ENCODE data around the gene MARK3.

MARK3 gene

DNA sequence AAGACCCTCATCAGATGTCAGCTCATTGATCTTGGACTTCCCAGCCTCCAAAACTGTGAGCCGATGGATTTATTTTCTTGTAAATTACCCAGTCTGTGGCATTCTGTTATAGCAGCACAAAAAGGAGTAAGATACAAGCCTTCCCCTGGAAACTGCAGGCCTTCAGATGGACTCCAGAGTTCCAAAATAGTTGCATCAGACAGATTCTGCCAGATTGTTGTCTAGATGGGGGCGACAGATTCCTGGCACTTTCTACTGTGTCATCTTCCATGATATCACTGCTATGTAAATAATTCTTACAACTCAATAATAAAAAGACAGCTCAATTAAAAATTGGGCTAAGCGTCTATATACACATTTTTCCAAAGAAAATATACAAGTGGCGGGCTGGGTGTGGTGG lies 17.2 kb upstream of the MARK3 start:
- no peak for DNase-seq (ENCODE audit: low spot score)

DNA sequence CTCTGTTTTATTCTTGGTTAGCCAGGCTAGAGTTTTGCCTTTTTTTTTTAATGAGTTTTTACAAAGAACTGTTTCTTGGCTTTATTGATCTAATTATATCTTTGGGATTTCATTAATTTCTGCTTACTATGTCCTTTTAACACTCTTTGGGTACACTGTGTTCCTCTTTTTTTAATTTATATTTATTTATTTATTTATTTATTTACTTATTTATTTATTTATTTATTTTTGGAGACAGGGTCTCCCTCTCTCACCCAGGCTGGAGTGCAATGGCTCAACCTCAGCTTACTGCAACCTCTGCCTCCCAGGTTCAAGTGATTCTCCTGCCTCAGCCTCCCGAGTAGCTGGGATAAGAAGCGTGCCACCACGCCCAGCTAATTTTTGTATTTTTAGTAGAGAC lies 15.1 kb upstream of the MARK3 start:
- no peak for DNase-seq (ENCODE audit: low spot score)

DNA sequence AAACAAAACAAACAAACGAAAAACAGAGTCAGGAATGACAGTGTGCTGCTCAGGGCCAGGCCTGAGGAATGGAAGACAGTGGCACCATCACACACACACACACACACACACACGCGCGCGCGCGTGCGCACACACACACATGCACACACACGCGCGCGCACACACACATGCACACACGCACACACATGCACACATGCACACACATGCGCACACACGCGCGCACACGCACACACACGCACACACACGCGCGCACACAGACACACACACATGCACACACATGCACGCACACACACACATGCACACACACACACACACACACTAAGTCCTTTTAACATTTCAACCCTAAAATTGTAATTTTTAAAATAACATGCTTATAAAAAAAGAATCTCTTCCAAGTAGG lies 13.2 kb upstream of the MARK3 start:
- DNase-seq (ENCODE audit: low spot score): no peak

DNA sequence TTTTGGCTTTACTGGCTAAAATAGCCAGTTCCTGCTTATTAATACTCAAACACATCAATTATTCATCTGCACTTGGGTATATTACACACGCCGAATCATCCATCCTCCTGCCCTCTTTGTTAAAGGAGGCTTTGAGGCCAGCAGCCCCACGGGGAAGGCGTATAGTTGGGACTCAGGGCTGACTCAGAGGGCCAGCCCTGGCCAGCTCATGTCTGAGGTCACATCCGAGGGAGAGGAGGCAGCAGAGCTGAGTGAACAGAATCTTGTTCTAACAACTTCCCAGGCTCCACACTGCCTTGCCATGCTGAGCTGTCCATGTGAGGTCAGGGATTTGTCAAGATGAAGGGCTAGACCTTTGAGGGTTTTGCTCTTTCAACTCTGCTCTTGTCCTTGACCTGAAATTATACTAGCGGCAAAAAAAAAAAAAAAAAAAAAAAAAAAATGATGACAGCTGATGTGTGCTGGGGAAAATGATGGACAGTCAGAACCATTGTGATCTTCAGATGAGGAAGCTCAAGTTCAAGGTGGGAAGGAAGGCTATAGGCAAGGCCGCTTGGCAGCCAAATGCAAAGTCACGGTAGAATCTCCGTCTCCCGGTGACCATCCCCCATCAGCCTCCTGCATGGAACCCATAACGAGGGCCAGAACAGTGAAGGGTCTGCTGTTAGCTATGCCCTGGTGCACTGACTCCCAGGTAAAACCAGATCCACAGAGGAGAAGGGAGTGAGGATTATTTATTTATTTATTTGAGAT lies 12.5 kb upstream of the MARK3 start:
- no peak for DNase-seq (ENCODE audit: low spot score)

DNA sequence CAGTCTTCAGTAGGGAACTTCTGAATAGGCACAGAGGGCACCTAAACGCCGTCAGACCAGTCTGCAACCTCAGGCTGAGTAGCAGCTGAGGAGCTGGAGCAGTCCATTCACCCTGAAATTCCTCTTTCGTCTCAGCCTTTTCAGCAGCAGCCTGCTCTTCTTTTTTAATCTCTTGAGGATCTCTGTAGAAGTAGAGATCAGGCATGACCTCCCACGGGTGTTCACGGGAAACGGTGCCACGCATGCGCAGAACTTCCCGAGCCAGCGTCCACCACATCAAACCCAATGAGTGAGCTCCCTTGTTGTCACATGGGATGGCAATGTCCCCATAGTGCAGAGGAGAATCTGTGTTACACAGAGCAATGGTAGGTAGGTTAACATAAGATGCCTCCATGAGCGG lies 11.1 kb upstream of the MARK3 start:
- DNase-seq (ENCODE audit: low spot score): no peak

DNA sequence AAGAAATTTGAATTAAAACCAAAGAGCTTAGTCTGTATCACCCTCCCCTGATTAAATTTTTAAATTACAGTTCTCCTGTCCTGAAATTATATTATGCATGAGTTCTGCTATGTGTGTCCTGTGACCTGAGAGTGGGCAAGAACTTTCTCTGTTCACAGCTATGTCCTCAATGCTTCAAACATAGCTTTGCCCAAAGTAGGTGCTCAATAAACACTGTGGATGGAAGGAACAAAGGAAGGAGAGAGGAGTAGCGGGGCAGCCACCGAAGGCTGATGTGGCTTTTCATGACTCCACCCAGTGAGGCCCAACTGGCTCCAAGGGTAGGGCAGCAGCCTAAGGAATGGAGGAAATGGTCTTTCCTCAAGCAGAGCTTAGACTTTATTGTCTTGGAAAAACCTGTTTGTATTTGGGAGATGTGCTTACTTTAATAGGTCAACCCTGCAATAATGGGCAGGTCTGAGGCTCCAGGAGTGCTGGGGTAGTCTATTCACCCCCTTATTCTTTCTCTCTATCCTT lies 7.6 kb upstream of the MARK3 start:
- no peak for DNase-seq (ENCODE audit: low spot score)

DNA sequence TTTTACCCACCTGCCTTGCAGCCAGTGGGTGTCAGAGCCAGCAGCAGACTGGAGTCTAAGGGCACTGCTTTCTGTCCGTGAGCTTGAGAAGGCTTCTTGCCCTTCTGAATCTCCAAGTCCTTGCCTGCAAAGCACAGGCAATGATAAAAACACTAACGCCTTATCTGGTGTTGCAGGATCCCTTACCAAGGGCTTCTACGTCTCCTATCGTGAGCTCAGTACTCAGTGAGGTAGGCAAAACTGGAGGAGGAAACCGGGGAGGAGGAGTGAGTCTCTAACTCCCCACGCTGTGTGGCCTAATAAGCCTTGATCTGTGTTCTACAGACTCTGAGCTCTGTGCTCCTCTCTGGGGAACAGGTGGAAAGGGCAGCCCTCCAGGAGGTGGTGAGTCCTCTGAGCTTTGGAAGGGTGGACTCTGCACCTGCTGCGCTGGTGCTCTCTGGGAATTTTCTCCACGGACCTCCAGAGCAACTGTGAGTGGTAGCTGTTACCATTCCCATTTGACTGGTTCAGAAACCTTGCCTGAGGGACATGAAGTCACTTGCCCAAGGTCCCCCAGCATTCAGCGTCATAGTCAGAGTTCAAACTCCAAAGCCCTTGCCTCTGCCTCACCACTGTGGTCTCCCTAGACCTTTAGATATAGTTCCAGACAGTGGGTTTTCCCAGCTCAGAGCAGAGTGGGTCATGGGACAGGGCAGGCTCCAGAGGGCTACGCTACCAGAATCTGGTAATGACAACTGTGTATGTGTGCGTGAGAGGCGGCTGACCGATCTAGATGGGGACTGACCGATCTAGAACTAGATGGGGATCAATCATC lies 7.0 kb upstream of the MARK3 start:
- no peak for DNase-seq (ENCODE audit: low spot score)

DNA sequence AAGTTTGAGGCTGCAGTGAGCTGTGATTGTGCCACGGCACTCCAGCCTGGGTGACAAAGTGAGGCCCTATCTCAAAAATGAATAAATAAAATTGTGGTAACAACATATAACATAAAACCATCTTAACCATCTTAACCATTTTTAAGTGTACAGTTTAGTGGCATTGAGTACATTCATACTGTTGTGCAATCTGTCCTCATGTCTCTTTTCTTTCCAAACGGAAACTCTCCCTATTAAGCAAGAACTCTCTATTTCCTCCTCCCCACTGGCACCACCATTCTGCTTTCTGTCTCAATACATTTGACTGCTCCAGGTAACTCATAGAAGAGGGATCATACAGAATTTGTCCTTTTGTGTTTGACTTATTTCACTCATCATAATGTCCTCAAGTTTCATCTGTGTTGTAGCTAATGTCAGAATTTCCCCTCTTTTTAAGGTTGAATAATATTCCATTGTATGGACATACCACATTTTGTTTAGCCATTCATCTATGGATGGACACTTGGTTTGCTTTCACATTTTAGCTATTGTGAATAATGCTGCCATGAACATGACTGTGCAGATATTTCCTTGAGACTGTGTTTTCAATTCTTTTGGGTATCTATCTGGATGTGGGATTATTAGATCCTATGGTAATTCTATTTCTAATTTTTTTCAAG lies 4.4 kb upstream of the MARK3 start:
- DNase-seq (ENCODE audit: low spot score): no peak

DNA sequence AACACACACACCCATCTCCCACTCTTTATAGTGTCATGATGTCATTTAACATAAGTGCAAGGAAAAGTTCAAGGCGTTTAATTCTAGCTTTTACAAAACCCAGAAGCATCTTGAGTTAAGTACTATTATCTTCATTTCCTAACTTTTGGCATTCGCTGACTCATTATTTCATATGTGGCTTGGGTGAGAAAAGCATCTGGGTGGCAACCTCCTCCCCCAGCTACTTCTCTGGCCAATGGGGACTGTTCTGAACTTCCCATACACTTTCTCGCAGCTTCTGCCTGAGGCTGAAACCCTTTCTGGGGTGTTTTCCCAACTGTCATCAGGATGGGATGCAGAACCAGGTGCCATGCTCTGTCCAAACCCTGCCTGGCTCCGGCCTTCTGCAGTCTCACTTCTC lies 2.8 kb upstream of the MARK3 start:
- no peak for DNase-seq (ENCODE audit: low spot score)

DNA sequence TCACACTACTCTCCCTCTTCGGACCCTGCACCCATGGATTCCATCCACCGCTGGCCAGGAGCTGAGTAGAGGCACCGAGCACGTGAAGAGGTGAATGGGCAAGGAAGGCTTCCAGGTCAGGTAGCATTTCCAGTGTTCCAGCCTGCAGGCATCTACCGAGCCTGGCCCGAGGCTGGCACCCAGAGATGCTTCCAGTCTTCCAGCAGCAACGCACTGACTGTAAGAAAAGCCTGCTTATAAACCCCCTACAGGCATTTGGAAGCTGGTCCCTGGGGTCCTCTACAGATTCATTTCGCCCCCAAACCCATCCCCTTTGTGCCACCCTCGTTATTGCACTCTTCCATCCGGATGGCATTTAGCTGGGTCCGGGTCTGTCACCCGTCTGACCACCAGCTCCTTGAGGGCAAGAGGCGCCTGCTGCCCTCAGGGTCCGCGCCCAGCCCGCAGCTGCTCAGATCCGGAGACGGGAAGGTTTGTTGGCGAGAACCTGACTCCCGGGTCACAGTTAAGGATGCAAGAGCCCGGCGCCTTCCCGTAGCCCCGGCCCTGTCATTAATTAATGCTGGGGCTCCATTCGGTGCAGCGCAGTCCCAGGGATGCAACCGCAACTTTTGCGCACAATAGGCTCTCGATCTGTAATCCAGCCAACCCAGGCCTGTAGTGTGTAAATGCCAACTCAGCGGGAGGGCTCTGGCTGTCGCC lies 614 bp upstream of the MARK3 start:
- DNase-seq (ENCODE audit: low spot score): no peak

DNA sequence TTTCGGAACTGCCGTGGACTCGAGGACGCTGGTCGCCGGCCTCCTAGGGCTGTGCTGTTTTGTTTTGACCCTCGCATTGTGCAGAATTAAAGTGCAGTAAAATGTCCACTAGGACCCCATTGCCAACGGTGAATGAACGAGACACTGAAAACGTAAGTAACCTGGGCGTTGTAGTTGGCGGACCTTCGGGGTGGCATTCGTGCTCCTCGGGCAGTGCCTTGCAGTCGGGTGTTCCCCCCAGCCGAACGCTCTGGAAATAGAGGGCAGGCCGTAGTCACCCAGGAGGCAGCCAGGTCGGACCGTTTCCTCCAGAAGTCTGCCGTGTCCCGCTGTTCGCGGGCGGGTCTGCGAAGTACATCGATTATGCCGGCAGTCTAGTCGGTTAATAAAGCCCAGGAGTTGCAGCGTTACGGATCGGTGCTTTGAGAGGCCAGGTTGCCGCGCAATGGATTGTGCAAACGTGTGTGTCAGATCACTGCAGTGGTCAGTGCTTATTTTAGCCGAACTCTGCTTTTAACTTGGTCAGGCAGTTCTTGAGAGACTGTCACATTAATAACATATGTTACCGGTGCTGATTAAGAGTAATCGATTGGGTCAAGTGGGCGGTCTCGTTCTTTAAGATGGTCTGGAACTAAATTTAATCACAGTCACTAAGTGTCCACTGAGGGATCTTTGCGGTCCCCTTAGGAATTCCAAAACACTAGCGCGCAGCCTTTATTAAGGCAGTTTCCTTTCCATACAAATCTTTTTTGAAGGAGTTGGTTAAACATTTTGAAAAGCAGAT lies 906 bp downstream of the MARK3 start:
- peak; percentile 59 for DNase-seq (ENCODE audit: low spot score)

DNA sequence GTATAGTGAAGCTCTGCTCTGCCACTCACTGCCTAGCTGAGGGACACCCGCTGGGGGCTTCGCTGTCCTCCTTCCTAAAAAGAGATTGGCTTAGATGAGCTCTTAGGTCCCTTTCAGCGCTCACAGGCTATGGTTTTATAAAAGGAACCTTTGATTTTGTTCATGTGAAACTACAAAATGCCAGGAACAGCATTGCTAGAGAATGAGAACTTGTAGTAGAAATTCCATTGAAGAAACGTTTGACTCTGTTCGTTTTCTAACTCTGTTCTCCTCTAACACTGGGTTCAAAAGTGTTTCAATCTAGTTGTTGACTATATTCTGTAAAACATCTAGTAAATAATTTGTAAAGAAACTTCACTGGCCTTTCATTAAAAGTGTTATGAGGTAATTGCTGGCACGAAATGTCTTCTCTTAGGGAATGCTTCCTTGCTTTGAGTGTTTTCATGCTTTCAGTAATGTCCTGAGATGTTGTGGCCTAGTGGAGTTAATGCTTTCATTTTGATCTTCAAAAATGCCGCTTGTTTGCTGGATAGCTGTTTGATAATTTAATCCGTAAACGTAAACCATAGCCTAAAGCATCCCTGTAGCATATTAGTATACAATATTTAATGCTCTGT lies 1.6 kb downstream of the MARK3 start:
- DNase-seq (ENCODE audit: low spot score): no peak

DNA sequence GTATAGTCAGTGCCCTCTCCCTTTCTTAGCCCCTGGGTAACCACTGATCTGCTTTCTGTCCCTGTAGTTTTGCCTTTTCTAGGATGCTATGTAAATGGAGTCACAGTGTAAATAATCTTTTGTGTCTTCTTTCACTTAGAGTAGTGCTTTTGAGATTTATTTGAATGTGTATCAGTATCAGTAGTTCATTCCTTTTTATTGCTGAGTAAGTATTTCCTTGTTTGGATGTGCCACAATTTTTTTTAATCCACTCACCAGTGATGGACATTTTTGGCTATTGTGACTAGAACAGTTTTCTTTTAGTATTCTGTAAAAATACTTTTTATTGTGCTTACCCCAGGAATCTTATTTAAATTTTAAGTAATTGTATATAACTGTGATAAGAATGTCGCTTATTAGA lies 3.4 kb downstream of the MARK3 start:
- DNase-seq (ENCODE audit: low spot score): no peak

DNA sequence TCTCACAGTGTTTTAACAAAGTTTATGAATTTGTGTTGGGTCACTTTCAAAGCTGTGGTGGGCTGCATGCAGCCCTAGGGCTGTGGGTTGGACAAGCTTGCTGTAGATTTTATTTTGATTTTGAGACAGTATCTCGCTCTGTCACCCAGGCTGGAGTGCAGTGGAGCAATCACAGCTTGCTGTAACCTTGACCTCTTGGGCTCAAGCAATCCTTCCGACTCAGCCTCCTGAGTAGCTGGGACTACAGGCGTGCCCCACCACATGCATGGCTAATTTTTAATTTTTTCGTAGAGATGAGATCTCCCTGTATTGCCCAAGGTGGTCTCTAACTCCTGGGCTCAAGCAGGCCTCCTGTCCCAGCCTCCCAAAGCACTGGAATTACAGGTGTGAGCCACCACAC lies 5.4 kb downstream of the MARK3 start:
- no peak for DNase-seq (ENCODE audit: low spot score)

DNA sequence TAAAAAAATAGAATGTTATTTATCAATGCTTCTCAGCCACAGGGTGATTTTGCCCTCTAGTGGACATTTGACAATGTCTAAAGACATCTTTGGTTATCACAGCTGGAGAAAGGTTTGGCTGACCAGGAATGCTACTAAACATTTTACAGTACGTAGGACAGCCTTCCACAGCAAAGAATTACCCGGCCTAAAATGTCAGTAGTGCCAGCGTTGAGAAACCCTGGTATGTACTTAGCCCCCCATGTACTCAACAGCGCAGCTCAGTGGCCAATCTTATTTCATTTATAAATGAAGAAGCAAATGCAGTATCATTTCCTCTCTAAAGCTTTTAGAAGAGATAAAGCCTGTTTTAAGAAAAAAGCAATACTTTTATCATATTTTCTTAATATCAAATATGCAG lies 5.8 kb downstream of the MARK3 start:
- DNase-seq (ENCODE audit: low spot score): no peak

DNA sequence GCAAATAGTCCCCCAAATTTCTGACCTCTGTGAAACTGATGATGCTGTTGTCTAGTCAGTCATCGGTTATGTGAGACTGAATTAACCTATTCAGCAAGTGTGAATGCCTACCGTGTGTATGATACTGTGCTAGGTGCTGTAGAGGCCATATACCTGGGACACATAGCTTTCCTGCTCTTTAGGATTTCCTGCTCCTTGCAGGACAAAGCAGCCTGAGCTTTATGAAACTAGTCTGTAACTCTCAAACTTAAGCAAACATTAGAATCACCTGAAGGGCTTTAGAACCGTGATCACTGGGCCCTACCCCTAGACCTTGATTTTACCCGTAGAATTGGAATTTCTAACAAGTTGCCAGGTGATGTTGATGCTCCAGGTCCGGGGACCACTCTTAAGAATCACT lies 6.9 kb downstream of the MARK3 start:
- no peak for DNase-seq (ENCODE audit: low spot score)

DNA sequence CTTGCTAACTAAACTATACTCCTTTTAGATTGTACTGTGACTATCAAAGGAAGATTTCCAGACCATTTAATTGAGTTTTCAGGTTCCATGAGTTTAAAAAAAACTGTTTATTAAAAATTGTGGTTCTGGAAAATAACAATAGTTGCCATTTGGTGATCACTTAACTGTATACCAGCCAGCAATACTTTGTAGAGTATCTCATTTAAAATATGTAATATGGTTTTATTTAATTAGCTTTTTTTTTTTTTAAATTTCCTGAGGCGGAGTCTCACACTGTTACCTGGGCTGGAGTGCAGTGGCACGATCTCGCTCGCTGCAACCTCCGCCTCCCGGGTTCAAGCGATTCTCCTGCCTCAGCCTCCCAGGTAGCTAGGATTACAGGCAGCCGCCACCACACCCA lies 7.4 kb downstream of the MARK3 start:
- no peak for DNase-seq (ENCODE audit: low spot score)

DNA sequence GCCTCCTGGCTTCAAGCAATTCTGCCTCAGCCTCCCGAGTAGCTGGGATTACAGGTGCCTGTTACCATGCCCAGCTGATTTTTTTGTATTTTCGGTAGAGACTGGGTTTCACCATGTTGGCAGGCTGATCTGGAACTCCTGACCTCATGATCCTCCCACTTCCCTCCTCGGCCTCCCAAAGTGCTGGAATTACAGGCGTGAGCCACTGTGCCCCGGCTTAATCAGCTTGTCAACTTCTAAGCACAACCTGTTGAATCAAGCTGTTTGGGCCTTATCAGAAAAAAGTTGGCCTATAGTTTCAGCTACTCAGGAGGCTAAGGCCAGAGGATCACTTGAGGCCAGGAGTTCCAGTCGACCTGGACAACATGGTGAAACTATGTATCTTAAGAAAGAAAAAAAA lies 7.9 kb downstream of the MARK3 start:
- DNase-seq (ENCODE audit: low spot score): no peak

DNA sequence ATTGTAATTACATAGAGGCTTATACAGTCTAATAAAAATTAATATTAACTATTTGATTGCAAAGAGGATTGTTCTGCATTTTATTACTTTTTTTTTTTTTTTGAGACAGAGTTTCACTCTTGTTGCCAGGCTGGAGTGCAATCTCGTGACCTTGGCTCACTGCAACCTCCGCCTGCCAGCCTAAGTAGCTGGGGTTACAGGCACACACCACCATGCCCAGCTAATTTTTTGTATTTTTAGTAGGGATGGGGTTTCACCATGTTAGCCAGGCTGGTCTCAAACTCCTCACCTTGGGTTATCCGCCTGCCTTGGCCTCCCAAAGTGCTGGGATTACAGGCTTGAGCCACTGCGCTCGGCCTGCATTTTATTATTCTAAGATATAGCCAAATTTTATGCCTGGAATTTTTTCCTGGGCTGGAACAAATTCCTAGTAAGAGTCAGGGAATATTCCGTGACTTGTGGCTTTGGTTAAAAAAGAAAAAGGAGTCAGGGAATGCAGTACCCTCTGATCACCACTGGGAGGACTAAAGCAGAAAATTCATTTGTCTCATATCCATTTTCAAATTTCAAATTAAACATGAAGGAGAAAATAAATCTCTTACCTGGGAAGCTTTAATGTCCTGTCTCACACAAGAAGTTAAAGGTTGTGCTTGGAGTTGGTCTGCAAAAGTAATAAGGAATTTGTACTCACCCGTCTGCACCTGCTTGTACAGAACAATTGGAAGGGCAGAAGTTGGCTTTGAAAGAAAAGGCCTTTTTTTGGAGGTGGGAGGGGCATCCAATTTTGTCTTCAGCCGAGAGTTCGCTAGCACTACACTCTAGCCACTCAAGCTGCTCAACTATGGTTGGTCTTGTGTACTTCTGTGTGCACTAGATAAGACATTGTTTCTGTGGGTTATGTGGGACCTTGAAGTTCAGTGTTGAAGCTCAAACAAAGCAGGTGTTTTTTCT lies 8.7 kb downstream of the MARK3 start:
- no peak for DNase-seq (ENCODE audit: low spot score)

DNA sequence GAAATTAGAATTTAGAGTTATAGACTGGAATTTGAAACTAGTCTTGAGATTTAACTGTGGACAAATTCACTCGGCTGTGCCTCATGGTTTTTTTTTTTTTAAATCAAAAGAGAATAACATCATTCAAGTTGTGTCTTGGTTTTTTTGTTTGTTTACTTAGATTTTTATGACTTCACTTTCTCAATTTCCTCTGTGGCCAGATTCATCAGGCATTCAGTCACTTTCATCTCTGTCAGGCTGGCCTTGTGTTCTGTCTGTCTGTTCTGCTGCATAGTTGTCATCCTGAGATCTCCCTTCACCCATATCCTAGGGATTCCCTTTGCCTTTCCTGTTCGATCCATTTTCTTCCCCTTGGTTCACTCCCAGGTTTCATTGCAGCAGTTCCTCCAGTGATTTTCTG lies 10.0 kb downstream of the MARK3 start:
- no peak for DNase-seq (ENCODE audit: low spot score)
